Measurements from ENCODE around the gene RBPJL.

RBPJL gene

DNA sequence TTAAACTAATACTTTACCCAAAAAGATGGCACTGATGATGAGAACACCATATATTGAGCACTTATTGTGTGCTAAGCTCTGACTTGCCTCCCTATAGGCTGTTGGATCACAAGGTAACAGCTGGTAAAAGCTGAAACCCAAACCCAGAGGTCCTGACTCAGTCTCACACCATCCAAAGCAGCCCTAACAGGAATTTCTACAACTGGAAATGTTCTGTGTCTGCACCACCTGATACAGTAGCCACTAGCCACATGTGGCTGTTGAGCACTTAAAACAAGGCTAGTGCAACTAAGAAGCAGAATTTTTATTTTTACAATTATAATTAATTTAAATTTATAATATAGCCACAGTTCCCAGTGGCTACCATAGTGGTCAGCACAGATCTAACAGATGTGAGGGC lies 17.1 kb downstream of the RBPJL start:
- Histone ChIP-seq H2AFZ (ENCODE audit: low read depth) (no peak overlapping the region), H3K4me2 (no peak overlapping the region), H4K20me1 (ENCODE audit: insufficient read depth) (no peaks in the 10 kb centered on the region), H3K4me3 (IDR thresholded peaks at IDR 0.05; ENCODE audit: insufficient read depth, low read depth, low read length) (no peak overlapping the region), H3K36me3 (ENCODE audit: insufficient read depth) (no peaks in the 10 kb centered on the region), H3K27me3 (ENCODE audit: insufficient read depth, low read depth) (no peaks in the 10 kb centered on the region), H3K4me1 (ENCODE audit: low read depth, poor library complexity, severe bottlenecking) (peaks cover 35% of the 10 kb centered on the region), H3K27ac (no peak overlapping the region), H3K79me2 (ENCODE audit: insufficient read depth, low read depth) (no peaks in the 10 kb centered on the region), H3K9ac (no peak overlapping the region)
- TF ChIP-seq, protein P1, sequence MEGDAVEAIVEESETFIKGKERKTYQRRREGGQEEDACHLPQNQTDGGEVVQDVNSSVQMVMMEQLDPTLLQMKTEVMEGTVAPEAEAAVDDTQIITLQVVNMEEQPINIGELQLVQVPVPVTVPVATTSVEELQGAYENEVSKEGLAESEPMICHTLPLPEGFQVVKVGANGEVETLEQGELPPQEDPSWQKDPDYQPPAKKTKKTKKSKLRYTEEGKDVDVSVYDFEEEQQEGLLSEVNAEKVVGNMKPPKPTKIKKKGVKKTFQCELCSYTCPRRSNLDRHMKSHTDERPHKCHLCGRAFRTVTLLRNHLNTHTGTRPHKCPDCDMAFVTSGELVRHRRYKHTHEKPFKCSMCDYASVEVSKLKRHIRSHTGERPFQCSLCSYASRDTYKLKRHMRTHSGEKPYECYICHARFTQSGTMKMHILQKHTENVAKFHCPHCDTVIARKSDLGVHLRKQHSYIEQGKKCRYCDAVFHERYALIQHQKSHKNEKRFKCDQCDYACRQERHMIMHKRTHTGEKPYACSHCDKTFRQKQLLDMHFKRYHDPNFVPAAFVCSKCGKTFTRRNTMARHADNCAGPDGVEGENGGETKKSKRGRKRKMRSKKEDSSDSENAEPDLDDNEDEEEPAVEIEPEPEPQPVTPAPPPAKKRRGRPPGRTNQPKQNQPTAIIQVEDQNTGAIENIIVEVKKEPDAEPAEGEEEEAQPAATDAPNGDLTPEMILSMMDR (conservative IDR thresholded peaks at IDR 0.05; ENCODE audit: low read depth, low read length), result no peak

- H2AFZ ChIP-seq (ENCODE audit: low read depth), result no peak overlapping the region
- H3K79me2 ChIP-seq (ENCODE audit: insufficient read depth, low read depth), result no peaks in the 10 kb centered on the region
- H3K27me3 ChIP-seq (ENCODE audit: insufficient read depth, low read depth), result no peaks in the 10 kb centered on the region
- H3K9ac ChIP-seq, result no peak overlapping the region
- H3K4me3 ChIP-seq (IDR thresholded peaks at IDR 0.05; ENCODE audit: insufficient read depth, low read depth, low read length), result no peak overlapping the region
- H3K27ac ChIP-seq, result no peak overlapping the region
- H4K20me1 ChIP-seq (ENCODE audit: insufficient read depth), result no peaks in the 10 kb centered on the region
- TF ChIP-seq, protein P1 (conservative IDR thresholded peaks at IDR 0.05; ENCODE audit: low read depth, low read length), result no peak
- peaks cover 20% of the 10 kb centered on the region for H3K4me1 ChIP-seq (ENCODE audit: low read depth, poor library complexity, severe bottlenecking)
- no peaks in the 10 kb centered on the region for H3K36me3 ChIP-seq (ENCODE audit: insufficient read depth)
- H3K4me2 ChIP-seq, result no peak overlapping the region
Observed at GRCh38 chr20:45325371-45325770, 18.7 kb downstream of the RBPJL start.

GRCh38 chr20:45328451-45328850 lies 21.8 kb downstream of the RBPJL start:
- TF ChIP-seq, protein P1 (conservative IDR thresholded peaks at IDR 0.05; ENCODE audit: low read depth, low read length), result no peak
- Histone ChIP-seq H3K9ac (no peak overlapping the region), H3K4me1 (ENCODE audit: low read depth, poor library complexity, severe bottlenecking) (no peaks in the 10 kb centered on the region), H3K27ac (no peak overlapping the region), H4K20me1 (ENCODE audit: insufficient read depth) (no peaks in the 10 kb centered on the region), H3K4me2 (no peak overlapping the region), H2AFZ (ENCODE audit: low read depth) (no peak overlapping the region), H3K36me3 (ENCODE audit: insufficient read depth) (no peaks in the 10 kb centered on the region), H3K79me2 (ENCODE audit: insufficient read depth, low read depth) (no peaks in the 10 kb centered on the region), H3K4me3 (IDR thresholded peaks at IDR 0.05; ENCODE audit: insufficient read depth, low read depth, low read length) (no peak overlapping the region), H3K27me3 (ENCODE audit: insufficient read depth, low read depth) (no peaks in the 10 kb centered on the region)

GRCh38 chr20:45329497-45330319 lies 23.1 kb downstream of the RBPJL start:
- no peak overlapping the region for H3K4me3 ChIP-seq (IDR thresholded peaks at IDR 0.05; ENCODE audit: insufficient read depth, low read depth, low read length)
- no peaks in the 10 kb centered on the region for H3K79me2 ChIP-seq (ENCODE audit: insufficient read depth, low read depth)
- no peak overlapping the region for H3K9ac ChIP-seq
- no peaks in the 10 kb centered on the region for H3K27me3 ChIP-seq (ENCODE audit: insufficient read depth, low read depth)
- no peaks in the 10 kb centered on the region for H3K36me3 ChIP-seq (ENCODE audit: insufficient read depth)
- no peaks in the 10 kb centered on the region for H3K4me1 ChIP-seq (ENCODE audit: low read depth, poor library complexity, severe bottlenecking)
- no peaks in the 10 kb centered on the region for H4K20me1 ChIP-seq (ENCODE audit: insufficient read depth)
- H3K4me2 ChIP-seq, result no peak overlapping the region
- TF ChIP-seq, protein P1 (conservative IDR thresholded peaks at IDR 0.05; ENCODE audit: low read depth, low read length), result no peak
- H2AFZ ChIP-seq (ENCODE audit: low read depth), result no peak overlapping the region
- no peak overlapping the region for H3K27ac ChIP-seq

Data from KMS-11 (cell line).